ENCODE measurements around the gene CAP1. TPM values are rescaled to one million over a fixed set of nuclear protein-coding genes. Genes with fewer than 3 reads are reported as not detected.

CAP1 gene
- total RNA-seq, 1 experiment from 2014 or later: 354 TPM

GRCh38 chr1:40120128-40120527 is 79.6 kb downstream of the CAP1 start:
- TF ChIP-seq CTCF (conservative IDR thresholded peaks at IDR 0.05) (no peak), EZH2 (IDR thresholded peaks at IDR 0.05; ENCODE audit: low read depth) (no peak)
- no peaks in the 10 kb centered on the region for H3K36me3 ChIP-seq (ENCODE audit: low read depth)
- no peaks in the 10 kb centered on the region for H3K9me3 ChIP-seq (ENCODE audit: insufficient read depth, low read depth)
- H3F3A ChIP-seq (ENCODE audit: insufficient read depth, low read depth): no peaks in the 10 kb centered on the region
- CTCF ChIA-PET: interaction anchor here (0.7 kb wide), 1 partner anchor 449 kb away, joined by 5 read pairs; no protein-coding TSS in a partner anchor
- no peaks in the 10 kb centered on the region for H3K9me2 ChIP-seq (ENCODE audit: insufficient read depth)
- H4K20me1 ChIP-seq (ENCODE audit: insufficient read depth): no peaks in the 10 kb centered on the region
- no peak overlapping the region for H3K4me2 ChIP-seq
- BruUV-seq (replicated peaks): no TSS peak
- POLR2A ChIA-PET (ENCODE audit: unreplicated experiment): no interaction called here
- no peak overlapping the region for H3K4me3 ChIP-seq
- H3K79me2 ChIP-seq (ENCODE audit: low read depth): no peaks in the 10 kb centered on the region
- H2AFZ ChIP-seq: no peak overlapping the region
- no peak for DNase-seq
- H3K27ac ChIP-seq: no peak overlapping the region
- no peaks in the 10 kb centered on the region for H3K27me3 ChIP-seq (ENCODE audit: insufficient read depth, low read depth)
- intact Hi-C loops (cut with micrococcal nuclease; ENCODE audit: unreplicated experiment): no loop called here
- peaks cover 19% of the 10 kb centered on the region for H3K4me1 ChIP-seq (replicated peaks; ENCODE audit: insufficient read depth)

Other genes with a start within 250 kb of the CAP1 start
- 36.5 and 38.5 TPM in 2 replicates for gene TRIT1, start 157.2 kb upstream of the CAP1 start, total RNA-seq (2021)
- 3.8 and 6.2 TPM in 2 replicates for gene MYCL, start 138.8 kb upstream of the CAP1 start, total RNA-seq (2021)
- gene MFSD2A, start 85.6 kb upstream of the CAP1 start, total RNA-seq (2021): 1.4 and 1.8 TPM in 2 replicates
- gene PPT1, start 56.5 kb downstream of the CAP1 start, total RNA-seq (2021): 120 and 154 TPM in 2 replicates
- gene RLF, start 120.7 kb downstream of the CAP1 start, total RNA-seq (2021): 14.2 and 15.5 TPM in 2 replicates
- not detected in 2 replicates for gene TMCO2, start 207.2 kb downstream of the CAP1 start, total RNA-seq (2021)
- gene ZMPSTE24, start 217.5 kb downstream of the CAP1 start, total RNA-seq (2021): 36.9 and 55.8 TPM in 2 replicates